ENCODE results near the gene COL4A2. TPM values are rescaled to one million over a fixed set of nuclear protein-coding genes. Genes with fewer than 3 reads are reported as not detected.

The COL4A2 gene
- total and polyA plus RNA-seq, 12 donors = 70.9 to 1,589 (median 171) TPM

DNA sequence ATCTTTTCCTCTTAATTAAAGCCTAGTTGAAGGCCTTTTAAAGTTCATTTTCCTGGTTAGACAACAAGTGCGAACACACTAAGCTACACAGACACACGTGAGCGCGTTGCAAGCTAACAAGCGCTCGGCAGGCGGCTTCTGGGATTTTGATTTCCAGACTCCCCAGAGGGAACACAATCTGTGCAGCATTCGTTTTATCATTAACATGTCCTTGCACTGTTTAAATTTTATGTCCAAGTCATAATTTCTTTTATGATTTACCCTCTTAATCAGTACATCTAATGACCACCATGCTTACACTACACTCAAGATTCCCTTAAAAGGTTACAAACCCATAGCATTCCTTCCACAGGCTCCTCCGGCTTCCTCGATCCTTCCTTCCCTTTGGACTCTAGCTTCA, 16.9 kb upstream of the COL4A2 start:
- DNase-seq = peak in 1 of 7 donors; percentile 34
- no peaks in the 10 kb centered on the region for H3K9me3 ChIP-seq (replicated peaks in 1 of 3)
- H3K27ac ChIP-seq = no peak overlapping the region
- intact Hi-C loops (cut with DNase I) = no loop called here
- H3K27me3 ChIP-seq = no peaks in the 10 kb centered on the region
- H3K36me3 ChIP-seq (replicated peaks in 1 of 2) = peaks cover 0 to 4% of the 10 kb centered on the region in 2 donors
- TF ChIP-seq, protein P1, sequence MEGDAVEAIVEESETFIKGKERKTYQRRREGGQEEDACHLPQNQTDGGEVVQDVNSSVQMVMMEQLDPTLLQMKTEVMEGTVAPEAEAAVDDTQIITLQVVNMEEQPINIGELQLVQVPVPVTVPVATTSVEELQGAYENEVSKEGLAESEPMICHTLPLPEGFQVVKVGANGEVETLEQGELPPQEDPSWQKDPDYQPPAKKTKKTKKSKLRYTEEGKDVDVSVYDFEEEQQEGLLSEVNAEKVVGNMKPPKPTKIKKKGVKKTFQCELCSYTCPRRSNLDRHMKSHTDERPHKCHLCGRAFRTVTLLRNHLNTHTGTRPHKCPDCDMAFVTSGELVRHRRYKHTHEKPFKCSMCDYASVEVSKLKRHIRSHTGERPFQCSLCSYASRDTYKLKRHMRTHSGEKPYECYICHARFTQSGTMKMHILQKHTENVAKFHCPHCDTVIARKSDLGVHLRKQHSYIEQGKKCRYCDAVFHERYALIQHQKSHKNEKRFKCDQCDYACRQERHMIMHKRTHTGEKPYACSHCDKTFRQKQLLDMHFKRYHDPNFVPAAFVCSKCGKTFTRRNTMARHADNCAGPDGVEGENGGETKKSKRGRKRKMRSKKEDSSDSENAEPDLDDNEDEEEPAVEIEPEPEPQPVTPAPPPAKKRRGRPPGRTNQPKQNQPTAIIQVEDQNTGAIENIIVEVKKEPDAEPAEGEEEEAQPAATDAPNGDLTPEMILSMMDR (IDR thresholded peaks at IDR 0.05) = no peak
- no peak for TF ChIP-seq POLR2A (IDR thresholded peaks at IDR 0.05)
- H3K4me1 ChIP-seq (replicated peaks in 1 of 2) = peaks cover 0 to 11% of the 10 kb centered on the region in 2 donors
- H3K4me3 ChIP-seq = no peak overlapping the region
- 85 to 92% (median 89%) methylated on average over 10 of the region's 10 CpGs for WGBS, 4 donors

DNA sequence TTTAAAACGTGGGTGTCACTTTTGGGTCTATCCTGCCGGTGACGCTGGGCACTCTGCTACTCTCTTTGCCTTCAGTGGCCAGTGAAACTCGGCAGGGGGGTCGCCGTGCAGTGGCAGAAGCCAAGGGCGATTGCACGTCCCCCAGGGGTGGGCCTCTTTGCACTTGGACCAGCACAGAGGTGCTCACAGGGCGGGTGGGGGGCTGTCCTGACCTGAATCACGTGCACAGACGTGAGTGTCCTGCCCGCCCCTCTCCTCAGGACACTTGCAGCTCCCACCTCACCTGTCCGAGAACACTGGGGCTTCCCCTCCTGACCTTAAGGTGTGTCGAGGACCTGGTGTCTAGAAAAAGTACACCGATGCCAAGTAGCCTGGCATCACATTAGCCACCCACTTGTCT, 16.3 kb upstream of the COL4A2 start:
- no peaks in the 10 kb centered on the region for H3K27me3 ChIP-seq
- 74 to 88% (median 79%) methylated on average over 14 to 15 of the region's 15 CpGs for WGBS, 4 donors
- DNase-seq = peak in 1 of 7 donors; percentile 42
- H3K27ac ChIP-seq = no peak overlapping the region
- intact Hi-C loops (cut with DNase I) = no loop called here
- peaks cover 0 to 11% of the 10 kb centered on the region in 2 donors for H3K4me1 ChIP-seq (replicated peaks in 1 of 2)
- TF ChIP-seq, protein P1 (IDR thresholded peaks at IDR 0.05) = no peak
- no peak for TF ChIP-seq POLR2A (IDR thresholded peaks at IDR 0.05)
- peaks cover 0 to 4% of the 10 kb centered on the region in 2 donors for H3K36me3 ChIP-seq (replicated peaks in 1 of 2)
- no peaks in the 10 kb centered on the region for H3K9me3 ChIP-seq (replicated peaks in 1 of 3)
- no peak overlapping the region for H3K4me3 ChIP-seq

DNA sequence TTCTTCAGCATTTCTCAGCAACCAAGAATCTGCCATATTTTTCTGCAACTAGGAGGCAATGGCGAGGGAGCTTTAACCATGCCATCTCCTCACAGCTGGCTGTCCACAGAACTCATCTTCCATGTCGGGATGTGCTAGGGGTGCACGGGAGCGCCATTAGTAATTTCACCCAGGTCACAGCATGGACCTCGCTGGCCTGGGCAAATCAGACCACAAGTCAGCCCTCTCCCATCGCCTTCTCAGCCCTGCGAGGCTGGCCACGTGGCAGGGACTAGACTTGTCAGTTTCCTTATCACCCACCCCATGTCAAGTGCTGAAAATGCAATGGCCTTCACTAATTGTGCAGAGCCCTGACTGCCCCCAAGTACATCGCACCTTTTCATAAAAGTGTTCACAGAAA, 15.8 kb upstream of the COL4A2 start:
- no peak overlapping the region for H3K4me3 ChIP-seq
- H3K9me3 ChIP-seq (replicated peaks in 1 of 3) = no peaks in the 10 kb centered on the region
- 87 to 94% (median 92%) methylated on average over 9 of the region's 9 CpGs for WGBS, 4 donors
- peak in 1 of 7 donors; percentile 40 for DNase-seq
- H3K27ac ChIP-seq = no peak overlapping the region
- H3K36me3 ChIP-seq (replicated peaks in 1 of 2) = peaks cover 0 to 4% of the 10 kb centered on the region in 2 donors
- intact Hi-C loops (cut with DNase I) = no loop called here
- H3K27me3 ChIP-seq = no peaks in the 10 kb centered on the region
- TF ChIP-seq, protein P1 (IDR thresholded peaks at IDR 0.05) = no peak
- no peak for TF ChIP-seq POLR2A (IDR thresholded peaks at IDR 0.05)
- H3K4me1 ChIP-seq (replicated peaks in 1 of 2) = peaks cover 0 to 11% of the 10 kb centered on the region in 2 donors

DNA sequence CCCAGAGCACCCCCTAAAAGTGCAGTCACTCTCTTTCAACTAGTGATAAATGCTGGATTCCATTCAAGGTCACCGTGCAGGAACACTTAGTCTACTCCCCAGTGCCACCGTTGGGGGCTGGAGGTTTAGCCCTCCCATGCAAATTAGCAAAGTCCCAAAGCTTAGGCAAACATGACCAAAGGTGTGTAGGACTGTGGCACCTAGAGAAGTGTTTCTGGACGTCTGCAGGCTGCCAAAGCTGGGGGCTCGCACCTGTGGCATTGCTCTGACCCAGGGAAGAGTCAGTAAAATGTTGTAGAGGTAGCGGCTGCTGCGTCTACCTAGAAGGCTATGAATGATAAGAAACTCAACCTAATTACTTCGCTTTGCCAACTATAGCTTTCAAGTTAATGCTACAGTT, 14.0 kb upstream of the COL4A2 start:
- TF ChIP-seq, protein P1 (IDR thresholded peaks at IDR 0.05) = no peak
- TF ChIP-seq POLR2A (IDR thresholded peaks at IDR 0.05) = no peak
- H3K4me1 ChIP-seq (replicated peaks in 1 of 2) = no peaks in the 10 kb centered on the region
- 73 to 83% (median 79%) methylated on average over 6 to 7 of the region's 7 CpGs for WGBS, 4 donors
- H3K36me3 ChIP-seq (replicated peaks in 1 of 2) = peaks cover 0 to 4% of the 10 kb centered on the region in 2 donors
- no peak overlapping the region for H3K4me3 ChIP-seq
- DNase-seq = peak in 1 of 7 donors; percentile 37
- no peaks in the 10 kb centered on the region for H3K9me3 ChIP-seq (replicated peaks in 1 of 3)
- intact Hi-C loops (cut with DNase I) = no loop called here
- H3K27me3 ChIP-seq = no peaks in the 10 kb centered on the region
- no peak overlapping the region for H3K27ac ChIP-seq
